Endothelial cell of umbilical vein (primary cell): Measurements from ENCODE around the gene CPO. TPM values are rescaled to one million over a fixed set of nuclear protein-coding genes. Genes with fewer than 3 reads are reported as not detected.

Experiments
- BruUV-seq: library from RNA; stranded (reverse); fragments of 400-500 nt; replicated peaks from 2 replicates; lab custom pipeline; 2021; lab: Mats Ljungman, UMichigan
- CTCF ChIA-PET: fragments of 300-600, 350-600 bp; sonication (Branson Sonifier 250); formaldehyde crosslinking; loops from one replicate; lab custom pipeline; 2021; ENCODE audit warnings: antibody characterized with exemption, inconsistent platforms; lab: Charles Lee
- POLR2A ChIA-PET: fragments of 300-600, 350-600 bp; sonication (Branson Sonifier 250); formaldehyde crosslinking; loops from one replicate; lab custom pipeline; 2021; ENCODE audit warnings: antibody characterized with exemption, inconsistent platforms; lab: Charles Lee
- DNase-seq: peaks from one replicate; pipeline ENCODE4 v3.0.0-alpha.2; 2011; ENCODE audit warnings: low read depth, low spot score
- FAIRE-seq: peaks from 2 replicates; lab custom pipeline; 2011; peaks lifted over from hg19 to GRCh38; lab: Jason Lieb, UNC
- H2AFZ ChIP-seq: 2 replicates; pipeline ENCODE4 v1.6.0; 2012; ENCODE audit warnings: low read depth, low read length, control low read depth, inconsistent platforms
- H3K27ac ChIP-seq: 2 replicates; pipeline ENCODE4 v1.5.1; 2011; ENCODE audit warnings: low read depth, mild to moderate bottlenecking, control low read depth, low read length, moderate library complexity; ENCODE audit not compliant: insufficient read depth
- H3K27me3 ChIP-seq, 2 experiments: 2 replicates each; pipeline versions ENCODE4 v1.6.0 to v1.6.1; 2011; ENCODE audit warnings: low read length in 2 of 2, mixed read lengths in 1 of 2; ENCODE audit not compliant: control insufficient read depth in 2 of 2, insufficient read depth in 2 of 2
- H3K36me3 ChIP-seq, 2 experiments: 2 replicates in 1 of 2; 3 replicates in 1 of 2; pipeline ENCODE4 v1.5.1; 2011; ENCODE audit warnings: low read length in 2 of 2, mild to moderate bottlenecking in 1 of 2, moderate library complexity in 1 of 2; ENCODE audit not compliant: control insufficient read depth in 2 of 2, insufficient read depth in 2 of 2; ENCODE audit errors: extremely low read depth in 1 of 2
- H3K4me1 ChIP-seq: 3 replicates; pipeline ENCODE4 v1.5.1; 2011; ENCODE audit warnings: mild to moderate bottlenecking, low read length; ENCODE audit not compliant: control insufficient read depth, insufficient read depth; ENCODE audit errors: extremely low read depth
- H3K4me2 ChIP-seq: 2 replicates; pipeline ENCODE4 v1.6.1; 2011; ENCODE audit warnings: low read length, control low read depth, mixed read lengths; ENCODE audit not compliant: insufficient read depth
- H3K4me3 ChIP-seq, 3 experiments: fragments of 200-600 bp in 1 of 3; sonication (generic), shearing (Covaris generic) in 1 of 3; replicated peaks in 1 of 3; 2 replicates each; pipeline ENCODE4 v1.5.1; 2011 to 2016; ENCODE audit warnings: control low read depth in 3 of 3, low read length in 3 of 3, mild to moderate bottlenecking in 2 of 3, inconsistent platforms in 1 of 3, low read depth in 1 of 3, moderate library complexity in 1 of 3; ENCODE audit not compliant: insufficient read depth in 1 of 3
- H3K79me2 ChIP-seq: 2 replicates; pipeline ENCODE4 v1.6.0; 2012; ENCODE audit warnings: low read length, inconsistent platforms; ENCODE audit not compliant: control insufficient read depth, insufficient read depth
- H3K9ac ChIP-seq: replicated peaks from 2 replicates; pipeline ENCODE3; 2011; ENCODE audit warnings: low read length, control low read depth; ENCODE audit not compliant: insufficient read depth; ENCODE audit errors: extremely low read depth
- H3K9me1 ChIP-seq: replicated peaks from 3 replicates; pipeline ENCODE4 v1.6.0; 2011; ENCODE audit warnings: mild to moderate bottlenecking, low read length; ENCODE audit not compliant: control insufficient read depth, insufficient read depth; ENCODE audit errors: extremely low read depth
- H3K9me3 ChIP-seq: replicated peaks from 2 replicates; pipeline ENCODE4 v1.5.1; 2012; ENCODE audit warnings: low read length, inconsistent platforms; ENCODE audit not compliant: control insufficient read depth, insufficient read depth
- H4K20me1 ChIP-seq: replicated peaks from 2 replicates; pipeline ENCODE3; 2011; ENCODE audit warnings: mild to moderate bottlenecking, low read length; ENCODE audit not compliant: control insufficient read depth, insufficient read depth; ENCODE audit errors: extremely low read depth
- CTCF ChIP-seq, 2 donors: IDR thresholded peaks; 1 replicate in 1 of 2; 2 replicates in 1 of 2; pipeline ENCODE4 v1.5.1; 2011; ENCODE audit warnings: low read length in 2 of 2, mild to moderate bottlenecking in 2 of 2, moderate library complexity in 2 of 2, control low read depth in 1 of 2, inconsistent platforms in 1 of 2, low read depth in 1 of 2; ENCODE audit not compliant: insufficient read depth in 1 of 2; ENCODE audit errors: extremely low read depth in 1 of 2
- EZH2 ChIP-seq: IDR thresholded peaks from 2 replicates; pipeline ENCODE4 v1.6.1; 2012; ENCODE audit warnings: borderline replicate concordance, low read depth, mild to moderate bottlenecking, moderate library complexity, low read length, inconsistent platforms; ENCODE audit not compliant: severe bottlenecking
- FOS ChIP-seq: IDR thresholded peaks from 2 replicates; pipeline ENCODE4 v1.6.1; 2011; ENCODE audit warnings: mild to moderate bottlenecking, low read length, moderate library complexity, borderline replicate concordance; ENCODE audit not compliant: insufficient read depth
- GATA2 ChIP-seq: IDR thresholded peaks from 2 replicates; pipeline ENCODE4 v1.7.0; 2011; ENCODE audit warnings: low read depth, mild to moderate bottlenecking, moderate library complexity, mixed read lengths, low read length; ENCODE audit not compliant: insufficient read length, insufficient read depth
- JUN ChIP-seq: IDR thresholded peaks from 2 replicates; pipeline ENCODE4 v1.6.1; 2011; ENCODE audit warnings: borderline replicate concordance, low read depth; ENCODE audit not compliant: insufficient read length, insufficient read depth
- MYC ChIP-seq: IDR thresholded peaks from one replicate; pipeline ENCODE4 v1.6.1; 2011; ENCODE audit warnings: mild to moderate bottlenecking, low read depth, low read length
- POLR2A ChIP-seq: IDR thresholded peaks from 2 replicates; pipeline ENCODE4 v1.6.1; 2012; ENCODE audit warnings: low read depth, mild to moderate bottlenecking, control low read depth, low read length
- POLR2AphosphoS5 ChIP-seq: IDR thresholded peaks from 2 replicates; pipeline ENCODE4 v1.6.1; 2012; ENCODE audit warnings: low read depth, mild to moderate bottlenecking, control low read depth, low read length, moderate library complexity; ENCODE audit not compliant: insufficient read depth
- dilution Hi-C: fragments of 300-500 bp; cut with MboI; formaldehyde crosslinking; loops from one replicate; pipeline ENCODE4 v1.15.0; 2019; ENCODE audit warnings: low sequenced_read_pairs; ENCODE audit not compliant: extremely low pct_ligation_motif_present
- intact Hi-C: fragments of 100-400 bp; cut with micrococcal nuclease; formaldehyde crosslinking; loops from one replicate; pipeline ENCODE4 v1.10.0; 2022
- polyA plus RNA-seq, 4 experiments: library from polyadenylated mRNA; depleted of rRNA in 3 of 4; stranded (reverse) in 3 of 4; unstranded in 1 of 4; fragments of >200 nt; gene quantifications; 2 replicates each; pipeline versions ENCODE4 v1.2.1 to v1.2.3, GENCODE V29; 2011 to 2012; ENCODE audit warnings: missing spikeins in 1 of 4
- total RNA-seq: library from RNA; stranded (reverse); gene quantifications from 2 replicates; pipeline ENCODE4 v1.2.3, GENCODE V29; 2021
- TF ChIP-seq, protein P1 (sequence below): IDR thresholded peaks from 2 replicates; pipeline ENCODE4 v1.6.1; 2011; ENCODE audit not compliant: insufficient read depth, insufficient read length

CPO gene
- total and polyA plus RNA-seq, 2 donors (not counting 3 experiments of a cell fraction or from before 2014, with no cell fraction given) = not detected

- ChIA-PET CTCF (interaction anchor here (0.9 to 3.2 kb wide), 4 partner anchors 11 to 498 kb away, joined by 4 to 21 read pairs (median 4); no protein-coding TSS in a partner anchor), POLR2A (no interaction called here)
- BruUV-seq = no TSS peak
- DNase-seq = no peak
- Histone ChIP-seq H3K9me3 (no peaks in the 10 kb centered on the region), H3K4me2 (no peak overlapping the region), H3K27me3 (peaks cover 4 to 8% of the 10 kb centered on the region in 2 experiments), H3K9ac (no peak overlapping the region), H3K4me1 (no peaks in the 10 kb centered on the region), H3K9me1 (no peaks in the 10 kb centered on the region), H3K79me2 (no peaks in the 10 kb centered on the region), H4K20me1 (no peaks in the 10 kb centered on the region), H2AFZ (no peak overlapping the region), H3K27ac (no peak overlapping the region), H3K4me3 (no peak overlapping the region), H3K36me3 (no peaks in the 10 kb centered on the region)
- TF ChIP-seq CTCF (IDR thresholded peaks at IDR 0.05; ENCODE audit: extremely low read depth in 1 of 2, insufficient read depth in 1 of 2, low read depth in 1 of 2, low read length in 2 of 2) = no peak
- no peak for TF ChIP-seq FOS
- no peak for TF ChIP-seq MYC
- TF ChIP-seq, protein P1, sequence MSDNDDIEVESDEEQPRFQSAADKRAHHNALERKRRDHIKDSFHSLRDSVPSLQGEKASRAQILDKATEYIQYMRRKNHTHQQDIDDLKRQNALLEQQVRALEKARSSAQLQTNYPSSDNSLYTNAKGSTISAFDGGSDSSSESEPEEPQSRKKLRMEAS = no peak
- intact Hi-C loops = loop anchor here (5.0 to 10.0 kb wide), 3 partner anchors 155 to 1092 kb away; no protein-coding TSS in a partner anchor
- no peak for FAIRE-seq
- dilution Hi-C loops = no loop called here
These were observed 40.6 kb downstream of the CPO start for GRCh38 chr2:206979922-206980321.

DNA sequence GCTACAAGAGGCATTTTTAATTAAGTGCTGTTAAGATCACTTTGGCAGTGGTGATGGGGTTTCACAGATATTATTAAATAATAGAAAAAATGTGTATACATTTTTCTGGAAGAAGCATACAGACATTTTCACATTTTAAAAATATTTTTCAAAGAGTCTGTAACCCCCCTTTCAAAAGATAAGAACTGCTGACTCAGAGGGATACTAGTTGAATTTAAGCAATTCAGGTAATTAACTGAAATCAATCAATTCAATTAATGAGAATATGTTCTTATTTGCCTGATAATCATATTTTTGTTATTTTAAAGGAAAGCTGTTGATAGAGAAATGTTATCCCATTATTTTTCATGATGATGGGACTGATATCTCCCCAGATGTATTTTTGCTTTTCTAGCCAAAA, 41.1 kb downstream of the CPO start:
- intact Hi-C loops = loop anchor here (5.0 to 10.0 kb wide), 3 partner anchors 154 to 1092 kb away; no protein-coding TSS in a partner anchor
- POLR2A ChIA-PET = no interaction called here
- FAIRE-seq = no peak

More for the DNA sequence above, 41.1 kb downstream of the CPO start:
- Histone ChIP-seq H3K4me1 (no peaks in the 10 kb centered on the region), H4K20me1 (no peaks in the 10 kb centered on the region), H3K27ac (no peak overlapping the region), H3K36me3 (no peaks in the 10 kb centered on the region), H3K9ac (no peak overlapping the region), H3K9me3 (no peaks in the 10 kb centered on the region), H3K79me2 (no peaks in the 10 kb centered on the region), H3K27me3 (peaks cover 2 to 5% of the 10 kb centered on the region in 2 experiments), H2AFZ (no peak overlapping the region), H3K4me3 (no peak overlapping the region), H3K9me1 (no peaks in the 10 kb centered on the region), H3K4me2 (no peak overlapping the region)
- dilution Hi-C loops = no loop called here
- CTCF ChIA-PET = interaction anchor here (1.0 to 3.2 kb wide), 3 partner anchors 12 to 497 kb away, joined by 4 to 21 read pairs (median 4); no protein-coding TSS in a partner anchor
- no TSS peak for BruUV-seq
- DNase-seq = no peak
- TF ChIP-seq JUN (no peak), EZH2 (no peak), GATA2 (no peak), POLR2A (no peak), FOS (no peak), POLR2AphosphoS5 (no peak), CTCF (IDR thresholded peaks at IDR 0.05; ENCODE audit: extremely low read depth in 1 of 2, insufficient read depth in 1 of 2, low read depth in 1 of 2, low read length in 2 of 2) (no peak), MYC (no peak)
- TF ChIP-seq, protein P1 = no peak
